H9 (cell line): ENCODE results near the gene GDPD2. TPM values are rescaled to one million over a fixed set of nuclear protein-coding genes. Genes with fewer than 3 reads are reported as not detected.

Source experiments
- DNase-seq: peaks from one replicate; pipeline ENCODE4 v3.0.0-alpha.2; 2017
- H2AFZ ChIP-seq: one replicate; pipeline ENCODE4 v1.6.1; 2013; ENCODE audit warnings: mild to moderate bottlenecking, low read length, control low read depth, moderate library complexity
- H2AK5ac ChIP-seq: 2 replicates; pipeline ENCODE4 v1.6.1; 2013; ENCODE audit warnings: low read length, control low read depth, mixed read lengths; ENCODE audit not compliant: insufficient read length
- H2BK120ac ChIP-seq: one replicate; pipeline ENCODE4 v1.6.1; 2013; ENCODE audit warnings: low read depth, mild to moderate bottlenecking, low read length, control low read depth, inconsistent platforms; ENCODE audit not compliant: poor library complexity, severe bottlenecking
- H2BK12ac ChIP-seq: 2 replicates; pipeline ENCODE4 v1.6.1; 2013; ENCODE audit warnings: low read length, control low read depth, mixed read lengths, low read depth; ENCODE audit not compliant: insufficient read length
- H2BK15ac ChIP-seq: 2 replicates; pipeline ENCODE4 v1.6.1; 2013; ENCODE audit warnings: low read depth, low read length, control low read depth
- H2BK20ac ChIP-seq: one replicate; pipeline ENCODE4 v1.6.1; 2013; ENCODE audit warnings: low read depth, mild to moderate bottlenecking, low read length, control low read depth, inconsistent platforms; ENCODE audit not compliant: poor library complexity, severe bottlenecking
- H2BK5ac ChIP-seq: 2 replicates; pipeline ENCODE4 v1.6.1; 2013; ENCODE audit warnings: low read length, control low read depth, mixed read lengths; ENCODE audit not compliant: insufficient read length
- H3K14ac ChIP-seq: 2 replicates; pipeline ENCODE4 v1.6.1; 2013; ENCODE audit warnings: low read length, control low read depth; ENCODE audit not compliant: insufficient read depth
- H3K18ac ChIP-seq: 2 replicates; pipeline ENCODE4 v1.6.1; 2013; ENCODE audit warnings: low read depth, mild to moderate bottlenecking, mixed read lengths, low read length, control low read depth; ENCODE audit not compliant: insufficient read length
- H3K23ac ChIP-seq: 2 replicates; pipeline ENCODE4 v1.6.1; 2013; ENCODE audit warnings: low read length, control low read depth, mixed read lengths, low read depth; ENCODE audit not compliant: insufficient read length
- H3K23me2 ChIP-seq: 2 replicates; pipeline ENCODE4 v1.6.1; 2013; ENCODE audit warnings: low read depth, mild to moderate bottlenecking, mixed read lengths, low read length, control low read depth; ENCODE audit not compliant: insufficient read length, poor library complexity, severe bottlenecking
- H3K27ac ChIP-seq: 2 replicates; pipeline ENCODE4 v1.5.1; 2013; ENCODE audit warnings: low read length, control low read depth, mixed read lengths, low read depth; ENCODE audit not compliant: insufficient read length
- H3K27me3 ChIP-seq: 2 replicates; pipeline ENCODE4 v1.6.1; 2013; ENCODE audit warnings: low read length, control low read depth, inconsistent platforms; ENCODE audit not compliant: insufficient read depth
- H3K4ac ChIP-seq: 2 replicates; pipeline ENCODE4 v1.6.1; 2013; ENCODE audit warnings: low read depth, mild to moderate bottlenecking, control low read depth, inconsistent platforms, low read length, moderate library complexity
- H3K4me1 ChIP-seq: 2 replicates; pipeline ENCODE4 v1.6.1; 2013; ENCODE audit warnings: low read length, control low read depth, inconsistent platforms; ENCODE audit not compliant: insufficient read depth
- H3K4me2 ChIP-seq: 2 replicates; pipeline ENCODE4 v1.6.1; 2013; ENCODE audit warnings: low read length, control low read depth, mixed read lengths; ENCODE audit not compliant: insufficient read length, insufficient read depth
- H3K56ac ChIP-seq: 2 replicates; pipeline ENCODE4 v1.6.1; 2013; ENCODE audit warnings: low read depth, mild to moderate bottlenecking, mixed read lengths, low read length, control low read depth; ENCODE audit not compliant: insufficient read length
- H3K79me1 ChIP-seq: 2 replicates; pipeline ENCODE4 v1.6.1; 2013; ENCODE audit warnings: low read depth, mild to moderate bottlenecking, moderate library complexity, low read length, control low read depth, inconsistent platforms; ENCODE audit not compliant: insufficient read depth, poor library complexity, severe bottlenecking
- H3K79me2 ChIP-seq: 2 replicates; pipeline ENCODE4 v1.6.1; 2013; ENCODE audit warnings: low read length, control low read depth, inconsistent platforms; ENCODE audit not compliant: insufficient read depth
- H3K9ac ChIP-seq: 2 replicates; pipeline ENCODE4 v1.6.1; 2013; ENCODE audit warnings: low read length, control low read depth, mixed read lengths; ENCODE audit not compliant: insufficient read length; ENCODE audit errors: extremely low read depth
- H3K9me3 ChIP-seq: one replicate; pipeline ENCODE4 v1.6.1; 2013; ENCODE audit warnings: low read depth, low read length, inconsistent platforms; ENCODE audit not compliant: control insufficient read depth
- H3T11ph ChIP-seq: one replicate; pipeline ENCODE4 v1.6.1; 2013; ENCODE audit warnings: mild to moderate bottlenecking, low read length, control low read depth, inconsistent platforms
- H4K20me1 ChIP-seq: one replicate; pipeline ENCODE4 v1.6.1; 2013; ENCODE audit not compliant: control insufficient read depth, insufficient read length, insufficient read depth
- H4K5ac ChIP-seq: 2 replicates; pipeline ENCODE4 v1.6.1; 2013; ENCODE audit warnings: low read depth, mild to moderate bottlenecking, mixed read lengths, low read length, control low read depth; ENCODE audit not compliant: insufficient read length
- H4K8ac ChIP-seq: replicated peaks from 2 replicates; pipeline ENCODE4 v1.6.1; 2013; ENCODE audit warnings: low read length, control low read depth, mixed read lengths, low read depth; ENCODE audit not compliant: insufficient read length
- H4K91ac ChIP-seq: 2 replicates; pipeline ENCODE4 v1.6.1; 2013; ENCODE audit warnings: low read depth, mild to moderate bottlenecking, moderate library complexity, mixed read lengths, low read length, control low read depth; ENCODE audit not compliant: insufficient read length
- H3K27ac Mint-ChIP-seq, 3 experiments: 2 replicates in 2 of 3; 3 replicates in 1 of 3; pipeline ENCODE4 v1.8.0; 2020 to 2021; ENCODE audit warnings: mixed read lengths in 3 of 3, mild to moderate bottlenecking in 1 of 3, moderate library complexity in 1 of 3
- H3K27me3 Mint-ChIP-seq: 2 replicates; pipeline ENCODE4 v1.8.0; 2021; ENCODE audit warnings: low read depth, mild to moderate bottlenecking, moderate library complexity, mixed read lengths
- H3K36me3 Mint-ChIP-seq, 3 experiments: 2 replicates in 2 of 3; 3 replicates in 1 of 3; pipeline ENCODE4 v1.8.0; 2020 to 2021; ENCODE audit warnings: low read depth in 3 of 3, mixed read lengths in 3 of 3; ENCODE audit not compliant: insufficient read depth in 1 of 3
- H3K4me1 Mint-ChIP-seq, 2 experiments: 2 replicates each; pipeline ENCODE4 v1.8.0; 2020; ENCODE audit warnings: mixed read lengths in 2 of 2
- H3K4me3 Mint-ChIP-seq, 2 experiments: 2 replicates in 1 of 2; 3 replicates in 1 of 2; pipeline ENCODE4 v1.8.0; 2020 to 2021; ENCODE audit warnings: mild to moderate bottlenecking in 2 of 2, mixed read lengths in 2 of 2, moderate library complexity in 1 of 2
- H3K9me3 Mint-ChIP-seq, 2 experiments: 2 replicates in 1 of 2; 3 replicates in 1 of 2; pipeline ENCODE4 v1.8.0; 2020; ENCODE audit warnings: mild to moderate bottlenecking in 2 of 2, mixed read lengths in 2 of 2, moderate library complexity in 1 of 2
- WGBS: extraction: QIAGEN DNeasy Blood & Tissue Kit; methylation state at CpG from one replicate; pipeline ENCODE4 v1.1.7; 2013; ENCODE audit warnings: missing lambda C conversion rate, low lambda C conversion rate, mixed read lengths; ENCODE audit not compliant: insufficient read length; ENCODE audit errors: extremely low coverage; 5-methylcytosine and 5-hydroxymethylcytosine counted together
- total RNA-seq: library from RNA; stranded (reverse); gene quantifications from 2 replicates; pipeline ENCODE4 v1.2.1, GENCODE V29; 2021
- TF ChIP-seq, protein P1 (sequence below): fragments of 200-600 bp; sonication (generic); conservative IDR thresholded peaks from 3 replicates; pipeline ENCODE4 v1.8.0; 2021; ENCODE audit warnings: antibody characterized with exemption, mild to moderate bottlenecking

The GDPD2 gene
- total RNA-seq, 1 experiment from 2014 or later = 13.9 TPM

DNA sequence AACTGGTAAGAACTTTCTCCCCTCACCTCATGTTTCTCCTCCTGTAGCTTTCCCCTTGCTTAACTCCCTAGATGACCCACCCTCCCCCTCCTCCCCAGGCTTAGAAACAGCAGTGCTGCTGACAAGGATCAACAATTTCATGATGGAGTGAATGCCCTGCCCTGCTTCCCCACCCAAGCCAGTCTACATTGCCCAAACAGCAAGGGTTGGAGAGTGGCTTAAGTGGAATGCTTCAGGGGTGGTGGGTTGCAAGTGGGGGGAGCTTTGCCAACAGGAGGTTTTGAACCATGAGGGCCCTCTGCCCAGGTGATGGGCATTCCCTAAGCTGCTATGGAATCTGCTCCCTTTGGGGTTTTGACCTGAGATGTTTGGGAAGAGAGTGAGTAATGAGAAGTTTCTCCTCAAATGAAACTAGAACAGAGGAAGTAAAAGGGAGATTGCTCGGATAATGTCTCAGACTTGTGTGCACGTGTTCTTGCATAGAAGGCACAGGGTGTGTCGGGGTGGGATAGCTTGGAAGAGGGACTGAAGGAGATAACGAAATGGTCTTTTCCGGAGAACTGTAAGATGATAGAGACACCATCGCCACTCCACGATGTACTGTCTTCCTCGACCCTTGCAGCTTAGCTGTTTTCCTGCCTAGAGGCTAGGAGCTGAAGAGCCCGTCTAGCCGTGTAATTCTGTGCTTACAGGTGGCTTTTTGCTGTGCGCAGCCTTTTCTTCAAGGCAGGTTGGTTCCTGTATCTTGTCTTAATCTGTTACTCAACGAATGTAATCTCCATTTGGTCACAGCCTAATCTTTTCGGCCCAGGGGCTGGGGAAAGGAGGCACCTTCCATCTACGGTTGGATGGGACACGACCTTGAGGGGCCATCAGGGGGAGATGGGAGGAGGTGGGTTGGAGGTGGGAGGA, 10.1 kb downstream of the GDPD2 start:
- H3K27me3 Mint-ChIP-seq = peaks cover 3% of the 10 kb centered on the region
- H3K27ac Mint-ChIP-seq = peak overlapping the region in 2 of 3 experiments; percentile 17 to 38; a peak in 1 of 7 replicates
- H4K91ac ChIP-seq = no peak overlapping the region
- peak overlapping the region; percentile 81 for H3K4me2 ChIP-seq
- no peaks in the 10 kb centered on the region for H3K79me2 ChIP-seq
- H3K9ac ChIP-seq = no peak overlapping the region
- H3K14ac ChIP-seq = no peak overlapping the region
- no peak overlapping the region for H2BK12ac ChIP-seq
- DNase-seq = no peak
- no peak overlapping the region for H3K56ac ChIP-seq
- H2AK5ac ChIP-seq = no peak overlapping the region
- H3K4ac ChIP-seq = no peak overlapping the region
- no peak overlapping the region for H4K8ac ChIP-seq
- H2BK120ac ChIP-seq = no peak overlapping the region
- H4K5ac ChIP-seq = no peak overlapping the region
- H2AFZ ChIP-seq = no peak overlapping the region
- H3K27ac ChIP-seq = no peak overlapping the region
- peaks cover 10% of the 10 kb centered on the region for H3K23me2 ChIP-seq
- no peaks in the 10 kb centered on the region for H3K79me1 ChIP-seq
- H3K9me3 ChIP-seq = peaks cover 48% of the 10 kb centered on the region
- no peak overlapping the region for H3K18ac ChIP-seq
- H3K9me3 Mint-ChIP-seq = peaks cover 74 to 80% of the 10 kb centered on the region in 2 experiments
- H3K4me1 Mint-ChIP-seq = peaks cover 15 to 23% of the 10 kb centered on the region in 2 experiments
- peaks cover 21 to 41% (median 27%) of the 10 kb centered on the region in 3 experiments for H3K36me3 Mint-ChIP-seq
- no peak overlapping the region for H3T11ph ChIP-seq
- no peak overlapping the region for H2BK20ac ChIP-seq
- TF ChIP-seq, protein P1, sequence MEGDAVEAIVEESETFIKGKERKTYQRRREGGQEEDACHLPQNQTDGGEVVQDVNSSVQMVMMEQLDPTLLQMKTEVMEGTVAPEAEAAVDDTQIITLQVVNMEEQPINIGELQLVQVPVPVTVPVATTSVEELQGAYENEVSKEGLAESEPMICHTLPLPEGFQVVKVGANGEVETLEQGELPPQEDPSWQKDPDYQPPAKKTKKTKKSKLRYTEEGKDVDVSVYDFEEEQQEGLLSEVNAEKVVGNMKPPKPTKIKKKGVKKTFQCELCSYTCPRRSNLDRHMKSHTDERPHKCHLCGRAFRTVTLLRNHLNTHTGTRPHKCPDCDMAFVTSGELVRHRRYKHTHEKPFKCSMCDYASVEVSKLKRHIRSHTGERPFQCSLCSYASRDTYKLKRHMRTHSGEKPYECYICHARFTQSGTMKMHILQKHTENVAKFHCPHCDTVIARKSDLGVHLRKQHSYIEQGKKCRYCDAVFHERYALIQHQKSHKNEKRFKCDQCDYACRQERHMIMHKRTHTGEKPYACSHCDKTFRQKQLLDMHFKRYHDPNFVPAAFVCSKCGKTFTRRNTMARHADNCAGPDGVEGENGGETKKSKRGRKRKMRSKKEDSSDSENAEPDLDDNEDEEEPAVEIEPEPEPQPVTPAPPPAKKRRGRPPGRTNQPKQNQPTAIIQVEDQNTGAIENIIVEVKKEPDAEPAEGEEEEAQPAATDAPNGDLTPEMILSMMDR = no peak
- H3K23ac ChIP-seq = no peak overlapping the region
- no peak overlapping the region for H2BK15ac ChIP-seq
- H2BK5ac ChIP-seq = no peak overlapping the region
- H3K4me1 ChIP-seq = no peaks in the 10 kb centered on the region; the same call in 1 of the 2 replicates
- no CpG with 5 or more reads among the region's 15 CpGs for WGBS
- peak overlapping the region; percentile 83 to 90 for H3K4me3 Mint-ChIP-seq
- H3K27me3 ChIP-seq = no peaks in the 10 kb centered on the region
- H4K20me1 ChIP-seq = no peaks in the 10 kb centered on the region
